OCI-LY3 (cell line): Measurements from ENCODE around the gene EHMT1.

Experiments used
- CTCF ChIP-seq: fragments of 200-600, 300-600 bp; sonication (generic); IDR thresholded peaks from 2 replicates; pipeline ENCODE4 v1.5.1; 2014; ENCODE audit warnings: antibody characterized with exemption, low read length, low read depth
- EZH2phosphoT487 ChIP-seq: fragments of 200-600 bp; shearing (Covaris generic); IDR thresholded peaks from 2 replicates; pipeline ENCODE4 v1.6.1; 2018; ENCODE audit warnings: antibody characterized with exemption, mixed run types, low read depth

GRCh38 chr9:137789295-137789895 is 170.6 kb downstream of the EHMT1 start:
- TF ChIP-seq CTCF (no peak), EZH2phosphoT487 (no peak)
